GM18517 (cell line): ENCODE data around the gene ETS2.

ENCODE experiments used
- ATAC-seq: cut with Tn5 transposase; IDR thresholded peaks from one replicate; pipeline ENCODE4 v1.9.1; 2021; ENCODE audit warnings: mild to moderate bottlenecking, moderate library complexity; ENCODE audit not compliant: unreplicated experiment

ETS2 gene

DNA sequence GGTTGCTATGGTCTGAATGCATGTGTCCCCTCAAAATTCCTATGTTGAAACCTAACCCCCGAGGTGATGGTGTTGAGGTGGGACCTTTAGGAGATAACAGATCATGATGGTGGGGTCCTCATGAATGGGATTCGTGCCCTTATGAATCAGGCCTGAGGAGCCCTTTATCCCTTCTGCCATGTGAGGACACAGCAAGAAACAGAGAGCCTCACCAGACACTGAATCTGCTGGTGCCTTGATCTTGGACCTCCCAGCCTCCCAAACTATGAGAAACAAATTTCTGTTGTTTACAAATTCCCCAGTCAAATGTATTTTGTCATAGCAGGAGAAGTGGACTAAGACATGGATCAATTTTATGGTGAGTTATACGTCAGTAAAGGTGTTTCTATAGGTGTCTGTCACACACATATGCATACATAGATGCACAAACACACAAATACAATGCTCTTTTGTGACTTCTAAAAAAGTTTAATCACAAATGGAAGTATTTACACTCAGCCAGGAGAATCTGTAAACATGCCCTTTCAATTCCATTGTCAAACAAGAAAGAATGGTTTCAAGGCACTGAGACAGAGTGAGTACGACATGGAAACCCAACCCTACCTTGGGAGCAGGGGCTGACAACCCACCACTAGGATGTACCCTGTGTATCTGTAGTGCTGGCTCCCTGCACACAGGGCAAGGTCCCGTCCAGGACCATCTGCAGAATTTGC is 5.5 kb upstream of the ETS2 start:
- ATAC-seq: no peak

DNA sequence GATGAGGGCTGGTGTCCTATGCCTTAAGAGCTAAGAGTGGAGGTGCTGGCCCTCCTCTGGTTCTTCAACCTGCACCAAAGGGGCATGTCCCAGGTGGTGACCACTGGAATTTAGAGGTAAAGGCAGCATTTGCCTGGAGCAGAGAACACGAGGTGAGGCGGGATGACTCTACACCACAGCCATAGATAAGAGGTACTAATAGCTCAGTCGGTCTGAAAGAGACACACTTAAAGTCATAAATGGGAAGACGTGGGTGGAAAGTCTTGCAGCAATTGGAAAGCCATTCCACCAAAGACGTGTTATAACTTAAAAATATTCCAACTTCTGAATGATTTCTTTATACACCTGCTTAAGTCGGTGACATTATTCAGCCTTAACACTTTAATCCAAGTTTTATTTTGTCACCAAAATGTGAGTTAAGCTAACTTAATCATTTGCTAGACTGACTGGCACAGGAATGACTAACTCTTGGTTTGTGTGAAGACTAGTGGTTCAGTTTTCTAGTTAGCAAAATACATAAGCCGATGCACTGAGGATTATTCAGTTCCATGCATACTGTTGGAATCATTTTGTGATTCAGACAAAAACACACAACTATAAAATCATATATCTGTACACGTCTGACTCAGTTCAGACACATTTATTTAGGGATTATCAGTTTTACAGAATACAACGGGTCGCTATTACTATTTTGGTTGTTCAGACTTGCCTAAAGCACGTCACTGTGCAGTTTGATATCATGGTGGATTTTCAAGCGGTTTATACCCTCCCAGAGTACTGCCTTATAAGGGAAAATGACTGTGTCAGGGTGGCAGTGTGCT is 4.6 kb upstream of the ETS2 start:
- no peak for ATAC-seq

DNA sequence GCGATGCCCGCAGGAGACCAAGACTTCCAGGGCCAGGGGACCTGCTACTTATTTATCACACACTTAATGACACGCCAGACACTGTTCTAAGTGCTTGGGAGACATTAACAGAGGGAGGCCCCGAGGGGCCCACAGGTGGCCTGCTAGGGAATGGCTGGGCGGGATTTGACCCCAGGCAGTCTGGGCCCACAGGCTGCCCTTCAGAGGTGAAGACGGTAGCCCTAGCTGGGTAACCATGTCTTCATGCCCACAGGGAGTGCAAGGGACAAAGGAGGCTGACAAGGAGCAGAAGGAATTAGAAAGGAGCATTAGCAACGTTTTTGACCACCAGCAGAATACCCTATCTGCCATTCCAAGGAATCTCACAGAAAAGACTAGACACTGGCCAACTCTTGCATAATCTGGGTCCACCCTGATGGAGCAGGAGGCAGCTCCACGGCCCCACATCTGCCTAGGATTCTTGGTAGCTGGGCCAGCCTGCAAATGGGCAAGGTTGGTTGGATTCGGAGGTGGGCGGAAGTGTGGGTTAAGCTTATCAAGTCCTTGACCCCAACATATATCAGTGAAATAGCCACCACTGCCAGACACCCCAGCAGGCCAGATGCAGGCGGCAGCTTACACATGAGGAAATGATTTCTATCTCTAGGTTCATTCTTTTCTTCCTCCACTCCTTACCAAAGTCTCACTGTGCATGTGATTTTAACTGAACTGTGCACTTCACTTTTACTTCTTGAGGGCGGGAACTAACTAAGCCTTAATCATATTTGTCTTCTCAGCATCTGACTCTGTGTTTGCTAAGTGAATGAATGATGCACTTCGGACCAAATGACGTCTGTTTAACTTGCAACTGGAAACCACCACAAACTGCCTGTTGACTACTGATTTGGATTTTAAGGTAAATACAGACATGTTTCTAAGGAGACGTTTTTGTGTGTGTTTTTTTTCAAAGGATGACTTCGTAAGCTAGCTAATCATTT is 3.4 kb upstream of the ETS2 start:
- ATAC-seq: no peak

DNA sequence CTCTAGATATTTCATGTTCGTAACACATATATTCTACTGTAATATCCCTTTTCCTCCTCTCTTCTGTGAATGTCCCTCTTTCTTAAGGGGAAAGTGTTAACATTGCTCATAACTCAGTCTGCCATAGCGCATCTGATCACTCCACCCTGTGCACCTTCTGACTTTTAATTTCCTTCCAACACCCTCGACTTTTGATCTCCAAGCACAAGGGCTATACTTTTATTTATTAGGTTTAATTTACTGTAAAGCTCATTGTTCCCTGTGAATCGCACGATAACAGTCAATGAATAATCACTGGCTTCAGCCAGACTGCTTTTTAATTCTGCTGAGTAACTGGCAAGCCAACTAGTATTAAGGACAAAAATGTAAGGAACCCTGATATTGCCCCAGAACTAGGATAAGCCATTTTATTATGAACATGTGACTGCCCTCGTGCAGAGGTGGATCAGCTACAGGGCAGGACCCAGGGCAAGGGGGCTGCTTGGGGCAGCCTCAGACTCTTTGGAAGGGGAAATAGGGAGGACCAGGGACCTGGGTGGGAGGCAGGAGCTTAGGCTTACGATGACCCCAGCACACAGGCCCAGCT is 2.6 kb upstream of the ETS2 start:
- ATAC-seq: no peak

DNA sequence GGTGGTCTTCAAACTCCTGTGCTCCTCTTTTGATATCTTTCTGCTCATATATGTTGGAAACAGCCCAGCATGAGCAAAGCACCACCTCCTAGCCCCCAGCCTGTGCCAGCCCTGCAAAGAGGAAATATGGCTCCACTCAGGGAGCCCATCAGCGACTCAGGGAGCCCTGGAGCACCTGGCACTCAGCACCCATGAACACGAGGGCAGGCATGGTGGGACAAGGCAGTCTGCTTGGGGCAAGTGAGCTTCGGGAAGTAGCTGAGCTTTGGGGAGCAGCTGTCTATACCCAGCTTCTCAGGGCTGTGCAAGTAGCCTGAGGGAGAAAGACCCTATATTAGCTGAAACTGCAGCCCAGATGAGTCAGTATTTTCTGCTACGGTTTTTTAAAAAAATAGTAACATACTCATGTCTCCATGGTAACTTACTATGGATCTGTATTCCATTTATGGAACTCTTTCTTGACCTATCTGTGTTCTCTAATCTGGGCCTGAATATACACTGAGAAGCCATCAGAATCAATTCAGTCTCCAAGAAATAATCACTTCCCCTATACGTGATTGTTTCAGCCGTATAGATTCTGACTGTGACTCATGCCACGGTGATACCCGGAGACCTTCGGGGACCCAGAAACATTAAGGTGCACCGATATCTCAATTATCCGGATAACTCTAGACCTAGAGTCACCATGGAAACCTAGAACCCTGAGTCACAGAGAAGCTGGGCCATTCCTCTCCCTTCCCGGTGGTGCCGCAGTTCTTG is 1.5 kb upstream of the ETS2 start:
- ATAC-seq: no peak

DNA sequence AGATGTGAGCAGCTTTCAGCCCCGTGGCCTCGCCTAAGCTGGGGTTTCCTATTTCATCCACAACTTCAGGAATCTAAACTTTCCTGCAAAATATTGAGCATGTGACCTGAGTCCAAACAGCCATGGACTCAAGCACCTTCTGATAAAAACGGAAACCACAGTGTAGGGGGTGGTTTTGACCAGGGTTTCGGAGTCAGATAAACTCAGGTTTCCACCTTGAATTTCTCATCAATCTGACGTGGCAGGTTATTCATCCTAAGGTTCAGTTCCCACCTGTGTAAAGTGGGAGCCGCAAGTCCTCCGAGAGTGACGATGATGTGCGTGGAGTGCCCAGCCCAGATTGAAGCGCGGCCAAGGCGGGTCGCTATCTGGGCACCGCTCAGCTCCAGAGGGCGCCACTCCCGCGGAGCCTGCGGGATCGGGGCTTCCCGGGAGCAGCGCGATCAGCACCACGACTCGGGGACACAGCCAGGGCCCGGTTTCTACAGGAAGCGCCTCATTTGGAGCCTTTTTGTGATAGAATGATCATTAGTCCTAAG is 871 bp upstream of the ETS2 start:
- ATAC-seq: no peak

DNA sequence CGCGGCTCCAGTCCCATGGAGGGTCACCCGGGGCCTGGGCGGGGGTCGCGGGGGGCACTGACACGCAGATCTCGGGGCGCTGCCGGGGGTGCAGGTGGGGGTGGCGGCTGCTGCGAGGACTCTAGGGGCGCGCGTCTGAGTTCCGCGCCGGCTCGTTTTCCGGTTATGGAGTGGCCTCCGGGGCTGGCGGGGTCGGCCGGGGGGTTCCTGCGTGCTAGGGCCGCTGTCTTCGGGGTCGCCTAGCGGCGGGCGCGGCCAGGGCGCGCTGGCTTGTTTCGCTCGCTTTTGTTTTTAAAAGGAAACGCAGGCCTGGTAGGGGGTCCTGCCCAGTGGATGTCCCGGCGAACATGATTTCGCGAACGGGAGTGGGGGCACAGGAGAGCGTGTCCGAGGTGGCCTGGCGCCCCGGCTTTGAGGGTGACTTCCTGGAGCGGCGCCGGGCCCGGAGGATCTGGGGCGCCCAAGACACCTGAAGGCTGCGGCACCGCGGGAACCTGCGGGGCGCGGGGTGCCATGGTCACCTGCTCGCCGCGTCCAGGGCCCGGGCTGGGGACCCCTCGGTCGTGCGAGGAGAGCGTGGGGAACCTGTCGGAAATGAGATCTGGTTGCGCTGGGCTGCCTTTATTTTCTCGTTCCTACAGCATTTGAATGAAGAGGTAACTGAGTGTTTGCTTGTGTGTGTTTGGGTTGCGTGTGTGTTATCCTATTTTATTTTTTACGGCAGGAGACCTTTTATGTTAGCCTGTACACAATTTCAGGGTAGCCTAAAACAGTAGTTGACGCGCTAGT is 618 bp downstream of the ETS2 start:
- no peak for ATAC-seq

DNA sequence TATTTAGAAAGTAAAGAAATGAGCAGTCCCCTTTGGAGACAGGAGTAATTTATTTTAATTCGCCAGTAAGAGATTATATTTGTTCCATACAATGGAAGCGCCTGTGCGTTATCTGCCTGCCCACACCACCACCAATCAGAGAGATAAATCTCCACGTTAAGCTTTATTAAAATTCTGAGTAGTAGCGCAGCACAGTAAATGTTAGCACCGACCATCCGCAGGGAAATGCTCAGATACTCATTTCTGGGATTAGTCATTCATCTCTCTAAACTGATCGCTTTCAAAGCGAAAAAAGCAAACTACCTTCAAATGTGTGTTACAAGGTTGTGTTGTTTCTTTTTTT is 1.2 kb downstream of the ETS2 start:
- ATAC-seq: no peak

DNA sequence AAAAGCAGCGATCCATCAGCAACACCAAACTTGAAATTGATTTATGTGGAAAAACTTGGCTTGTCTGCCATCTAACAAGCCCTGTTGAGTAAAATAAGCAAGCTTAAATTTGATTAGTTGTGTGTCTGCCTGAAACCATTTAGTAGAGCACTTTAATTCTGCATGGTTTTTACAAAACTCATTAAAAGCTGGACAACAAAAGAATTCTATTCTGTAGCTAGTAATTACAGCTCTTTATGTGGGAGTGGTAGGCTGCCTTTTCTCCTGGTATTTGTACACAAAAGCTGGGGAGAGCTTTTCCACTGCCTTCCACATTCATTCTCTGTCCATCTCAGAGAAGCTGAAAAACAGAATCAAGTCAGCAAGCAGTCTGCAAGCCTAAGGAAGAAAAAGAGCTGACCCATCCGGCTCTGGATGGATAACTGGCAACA is 1.7 kb downstream of the ETS2 start:
- no peak for ATAC-seq

DNA sequence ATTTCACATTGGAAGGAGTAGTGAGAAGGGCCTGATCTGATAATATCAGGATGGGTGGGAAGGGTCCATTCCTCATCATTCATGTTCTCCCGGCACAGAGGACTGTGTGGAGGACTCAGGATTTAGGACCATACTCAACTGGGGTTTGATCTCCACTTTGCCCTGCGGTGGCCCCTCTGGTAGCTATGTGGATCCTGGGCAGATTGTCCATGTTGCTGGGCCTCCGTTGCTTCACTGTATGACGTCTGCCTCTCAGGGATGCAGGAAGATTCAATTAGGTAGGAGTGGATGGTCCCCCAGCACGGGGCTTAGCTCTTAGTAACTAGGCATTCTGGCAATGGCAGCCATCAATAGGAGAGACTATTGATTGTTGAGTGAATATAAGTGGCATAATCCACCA is 2.3 kb downstream of the ETS2 start:
- no peak for ATAC-seq

DNA sequence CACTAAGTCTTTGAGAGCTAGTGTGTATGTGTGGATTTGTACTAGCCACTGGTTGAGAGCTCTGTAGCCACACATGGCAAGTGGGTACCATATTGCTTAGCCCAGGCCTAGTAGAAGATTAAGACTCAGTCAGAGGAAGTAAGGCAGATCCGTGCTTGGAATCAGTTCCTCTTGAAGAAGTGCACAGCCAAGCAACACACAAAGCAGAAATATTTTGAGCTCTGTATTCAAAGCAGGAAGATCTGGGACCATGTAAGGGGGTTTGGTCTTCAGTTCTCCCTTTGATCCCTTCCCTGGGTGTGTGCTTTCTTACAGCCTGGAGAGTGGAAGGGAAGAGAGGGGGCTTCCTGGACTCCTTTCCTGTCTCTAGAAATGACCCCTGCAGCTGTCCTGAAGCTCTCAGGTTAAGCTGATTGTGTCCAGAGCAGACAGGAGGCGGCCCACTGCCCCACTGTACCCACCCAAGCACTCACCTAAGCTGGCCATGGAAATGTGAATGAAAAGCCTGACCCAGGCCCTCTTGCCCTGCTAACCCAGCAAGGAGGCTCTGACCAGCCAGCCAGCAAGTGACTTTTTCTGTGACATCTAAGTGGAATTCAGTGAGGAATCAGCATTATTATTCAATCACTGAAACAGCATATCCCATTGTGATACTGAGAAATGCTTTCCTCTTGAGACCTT is 3.6 kb downstream of the ETS2 start:
- ATAC-seq: no peak

DNA sequence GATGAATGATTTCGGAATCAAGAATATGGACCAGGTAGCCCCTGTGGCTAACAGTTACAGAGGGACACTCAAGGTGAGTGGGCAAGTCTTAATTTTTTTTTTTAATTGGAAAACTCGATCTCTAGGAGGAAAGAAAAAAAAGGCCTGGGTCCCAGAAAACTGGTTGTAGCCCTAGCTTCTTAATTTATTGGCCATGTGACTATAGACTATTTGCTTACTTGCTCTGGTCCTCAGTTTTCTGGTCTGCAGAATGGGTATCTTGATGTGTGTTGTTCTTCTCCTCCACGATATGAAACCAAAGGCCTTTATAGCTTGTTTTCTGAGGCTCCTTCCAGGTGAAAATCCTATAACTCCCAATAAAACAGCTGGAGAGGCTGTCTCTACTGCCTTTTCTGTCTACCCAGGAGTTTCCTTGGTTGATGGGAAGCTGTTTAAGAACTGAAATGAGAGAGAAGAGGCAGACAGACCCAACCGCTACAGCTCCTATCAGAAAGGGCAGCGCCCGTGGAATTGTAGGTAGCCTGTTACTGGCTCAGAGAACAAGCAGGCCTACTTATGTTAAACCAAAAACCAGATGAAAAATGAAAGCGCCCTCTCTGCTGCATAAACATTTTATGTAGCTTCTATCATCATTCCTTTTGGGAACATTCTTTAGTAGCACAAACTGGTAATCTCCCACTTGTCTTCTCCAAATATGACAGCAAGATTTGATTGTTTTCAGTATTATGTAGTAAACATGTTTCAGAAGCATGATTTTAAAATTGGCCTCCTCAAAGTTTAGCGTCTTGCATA is 4.5 kb downstream of the ETS2 start:
- no peak for ATAC-seq

DNA sequence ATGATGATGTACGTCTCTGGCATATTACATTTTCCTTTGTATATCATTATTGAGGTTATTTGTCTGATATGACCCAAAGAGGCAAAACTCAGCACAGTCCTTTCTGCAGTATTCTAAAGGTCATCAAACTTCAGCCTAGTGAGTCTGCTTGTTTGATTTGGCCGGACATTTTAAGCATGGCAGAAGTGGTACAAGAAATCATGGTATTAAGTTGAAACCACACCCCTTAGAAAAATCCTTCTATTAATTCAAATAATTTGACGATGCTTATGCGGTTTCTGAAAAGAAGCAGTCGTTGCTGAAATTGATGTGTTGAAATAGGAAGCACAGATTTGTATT is 5.1 kb downstream of the ETS2 start:
- no peak for ATAC-seq

DNA sequence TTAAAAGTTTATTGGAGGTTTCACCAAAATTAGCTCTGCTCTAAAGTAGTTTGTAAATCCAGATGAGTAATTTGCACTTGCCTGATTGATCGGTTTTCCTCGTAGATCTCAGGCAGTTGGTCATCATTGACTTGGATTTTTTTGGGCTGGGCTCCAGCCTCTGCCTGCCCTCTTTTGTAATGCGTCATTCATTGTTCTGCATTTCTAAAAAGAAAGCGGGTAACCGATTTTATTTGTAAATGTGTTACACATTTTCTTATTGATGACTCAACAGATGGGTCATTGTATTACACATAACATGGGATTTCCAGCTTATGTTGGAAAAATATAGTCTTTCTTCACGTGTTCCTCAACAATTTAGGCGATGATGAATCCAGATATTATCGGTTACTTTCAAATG is 5.5 kb downstream of the ETS2 start:
- no peak for ATAC-seq

DNA sequence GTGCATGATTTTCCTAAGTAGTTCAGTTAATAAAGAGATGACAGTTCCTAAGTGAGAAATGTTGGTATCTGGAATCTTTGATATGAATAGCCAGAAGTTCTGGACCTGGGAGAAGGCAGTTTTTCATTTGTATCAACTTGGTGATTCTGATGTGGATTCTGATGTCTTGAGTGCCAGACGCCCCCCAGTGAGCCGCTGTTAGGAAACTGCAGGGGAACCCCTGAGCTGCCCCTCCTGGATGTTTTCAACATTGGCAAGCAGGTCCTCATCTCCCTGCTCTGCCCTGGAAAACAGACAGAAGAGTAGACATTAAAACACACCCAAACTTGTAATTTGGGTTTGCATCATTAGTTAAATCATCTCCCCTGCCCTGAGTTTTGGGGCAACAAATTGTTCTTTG is 7.4 kb downstream of the ETS2 start:
- ATAC-seq: no peak

DNA sequence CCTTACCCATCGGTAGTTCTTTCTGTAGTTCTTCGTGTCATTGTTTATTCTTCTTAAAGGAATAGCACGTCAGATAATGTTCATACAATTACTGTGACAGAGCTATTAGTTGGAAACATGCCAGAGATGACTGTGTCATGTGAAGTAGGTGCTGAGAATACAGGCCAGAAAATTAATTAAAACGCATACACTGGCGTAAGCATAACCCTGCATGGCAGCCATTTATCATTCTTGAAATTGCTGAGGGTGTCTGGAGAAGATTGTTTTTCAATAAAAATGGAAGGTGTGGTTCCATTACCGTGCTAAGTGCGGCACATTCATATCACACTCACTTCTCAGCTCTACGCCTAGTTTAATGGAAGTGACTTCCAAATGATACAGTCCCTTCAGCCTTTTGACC is 7.8 kb downstream of the ETS2 start:
- ATAC-seq: no peak

DNA sequence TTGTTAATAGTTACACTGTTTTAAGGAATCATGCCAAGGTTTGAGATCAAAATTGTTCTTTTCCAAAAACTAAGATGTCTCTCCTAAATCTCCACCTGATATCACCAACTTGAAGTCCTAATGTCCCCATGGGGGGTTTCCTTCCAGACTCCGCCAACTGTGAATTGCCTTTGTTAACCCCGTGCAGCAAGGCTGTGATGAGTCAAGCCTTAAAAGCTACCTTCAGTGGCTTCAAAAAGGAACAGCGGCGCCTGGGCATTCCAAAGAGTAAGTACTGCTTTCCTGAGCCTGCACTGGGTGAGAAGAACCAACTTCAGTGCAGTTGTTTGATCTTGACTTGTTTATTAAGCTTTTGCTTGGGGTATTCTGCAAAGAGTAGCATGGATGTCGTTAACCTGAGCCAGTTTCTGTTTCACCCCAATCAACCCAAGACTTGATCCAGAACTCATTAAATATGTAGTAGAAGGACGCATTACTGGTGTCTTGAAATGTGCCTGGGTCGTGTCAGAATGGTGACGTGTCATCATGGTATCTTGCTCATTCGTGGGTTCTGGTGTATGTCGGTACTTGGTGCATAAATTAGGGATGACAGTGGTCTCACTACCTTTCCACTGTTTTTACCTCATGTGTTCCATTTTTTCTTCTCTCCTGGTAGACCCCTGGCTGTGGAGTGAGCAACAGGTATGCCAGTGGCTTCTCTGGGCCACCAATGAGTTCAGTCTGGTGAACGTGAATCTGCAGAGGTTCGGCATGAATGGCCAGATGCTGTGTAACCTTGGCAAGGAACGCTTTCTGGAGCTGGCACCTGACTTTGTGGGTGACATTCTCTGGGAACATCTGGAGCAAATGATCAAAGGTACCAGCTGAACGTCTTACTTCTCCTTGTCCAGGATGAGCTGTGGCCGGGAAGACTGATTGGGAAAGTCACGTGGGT is 8.7 kb downstream of the ETS2 start:
- no peak for ATAC-seq
